Panc1 (cell line): Measurements from ENCODE around the gene NPNT.

Source experiments
- POLR2AphosphoS5 ChIP-seq: IDR thresholded peaks from 2 replicates; pipeline ENCODE4 v1.6.1; 2012; ENCODE audit warnings: mild to moderate bottlenecking, low read depth, low read length, moderate library complexity
- TCF7L2 ChIP-seq: IDR thresholded peaks from 2 replicates; pipeline ENCODE4 v1.6.1; 2011; ENCODE audit warnings: mild to moderate bottlenecking, low read depth, low read length, inconsistent platforms
- TF ChIP-seq, protein P1 (sequence below), 2 experiments: IDR thresholded peaks; 2 replicates each; pipeline ENCODE4 v1.6.1; 2011 to 2012; ENCODE audit warnings: low read depth in 2 of 2, control low read depth in 1 of 2, low read length in 1 of 2, mild to moderate bottlenecking in 1 of 2, moderate library complexity in 1 of 2; ENCODE audit not compliant: insufficient read depth in 1 of 2
- TF ChIP-seq, protein P2 (sequence below): fragments of 450-650 bp; IDR thresholded peaks from 2 replicates; pipeline ENCODE4 v1.5.1; 2017; ENCODE audit warnings: mild to moderate bottlenecking

DNA sequence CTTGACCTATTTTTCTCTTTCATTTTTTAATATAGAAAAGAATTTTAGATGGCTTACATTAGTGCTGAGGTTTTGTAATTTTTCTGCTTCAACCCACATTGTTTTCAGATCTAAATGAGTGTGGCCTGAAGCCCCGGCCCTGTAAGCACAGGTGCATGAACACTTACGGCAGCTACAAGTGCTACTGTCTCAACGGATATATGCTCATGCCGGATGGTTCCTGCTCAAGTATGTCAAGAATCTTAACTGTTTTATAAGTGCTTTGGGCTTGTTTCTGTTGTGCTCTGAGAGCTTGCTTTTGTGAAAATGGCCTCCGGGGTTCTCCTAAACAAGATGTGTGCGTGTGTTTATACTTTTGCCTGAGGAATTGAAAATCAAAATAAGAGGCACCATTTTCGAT, 41.6 kb downstream of the NPNT start:
- TF ChIP-seq, protein P1, sequence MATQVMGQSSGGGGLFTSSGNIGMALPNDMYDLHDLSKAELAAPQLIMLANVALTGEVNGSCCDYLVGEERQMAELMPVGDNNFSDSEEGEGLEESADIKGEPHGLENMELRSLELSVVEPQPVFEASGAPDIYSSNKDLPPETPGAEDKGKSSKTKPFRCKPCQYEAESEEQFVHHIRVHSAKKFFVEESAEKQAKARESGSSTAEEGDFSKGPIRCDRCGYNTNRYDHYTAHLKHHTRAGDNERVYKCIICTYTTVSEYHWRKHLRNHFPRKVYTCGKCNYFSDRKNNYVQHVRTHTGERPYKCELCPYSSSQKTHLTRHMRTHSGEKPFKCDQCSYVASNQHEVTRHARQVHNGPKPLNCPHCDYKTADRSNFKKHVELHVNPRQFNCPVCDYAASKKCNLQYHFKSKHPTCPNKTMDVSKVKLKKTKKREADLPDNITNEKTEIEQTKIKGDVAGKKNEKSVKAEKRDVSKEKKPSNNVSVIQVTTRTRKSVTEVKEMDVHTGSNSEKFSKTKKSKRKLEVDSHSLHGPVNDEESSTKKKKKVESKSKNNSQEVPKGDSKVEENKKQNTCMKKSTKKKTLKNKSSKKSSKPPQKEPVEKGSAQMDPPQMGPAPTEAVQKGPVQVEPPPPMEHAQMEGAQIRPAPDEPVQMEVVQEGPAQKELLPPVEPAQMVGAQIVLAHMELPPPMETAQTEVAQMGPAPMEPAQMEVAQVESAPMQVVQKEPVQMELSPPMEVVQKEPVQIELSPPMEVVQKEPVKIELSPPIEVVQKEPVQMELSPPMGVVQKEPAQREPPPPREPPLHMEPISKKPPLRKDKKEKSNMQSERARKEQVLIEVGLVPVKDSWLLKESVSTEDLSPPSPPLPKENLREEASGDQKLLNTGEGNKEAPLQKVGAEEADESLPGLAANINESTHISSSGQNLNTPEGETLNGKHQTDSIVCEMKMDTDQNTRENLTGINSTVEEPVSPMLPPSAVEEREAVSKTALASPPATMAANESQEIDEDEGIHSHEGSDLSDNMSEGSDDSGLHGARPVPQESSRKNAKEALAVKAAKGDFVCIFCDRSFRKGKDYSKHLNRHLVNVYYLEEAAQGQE (IDR thresholded peaks at IDR 0.05; ENCODE audit: insufficient read depth in 1 of 2, low read depth in 2 of 2, low read length in 1 of 2) = no peak
- TF ChIP-seq, protein P2, sequence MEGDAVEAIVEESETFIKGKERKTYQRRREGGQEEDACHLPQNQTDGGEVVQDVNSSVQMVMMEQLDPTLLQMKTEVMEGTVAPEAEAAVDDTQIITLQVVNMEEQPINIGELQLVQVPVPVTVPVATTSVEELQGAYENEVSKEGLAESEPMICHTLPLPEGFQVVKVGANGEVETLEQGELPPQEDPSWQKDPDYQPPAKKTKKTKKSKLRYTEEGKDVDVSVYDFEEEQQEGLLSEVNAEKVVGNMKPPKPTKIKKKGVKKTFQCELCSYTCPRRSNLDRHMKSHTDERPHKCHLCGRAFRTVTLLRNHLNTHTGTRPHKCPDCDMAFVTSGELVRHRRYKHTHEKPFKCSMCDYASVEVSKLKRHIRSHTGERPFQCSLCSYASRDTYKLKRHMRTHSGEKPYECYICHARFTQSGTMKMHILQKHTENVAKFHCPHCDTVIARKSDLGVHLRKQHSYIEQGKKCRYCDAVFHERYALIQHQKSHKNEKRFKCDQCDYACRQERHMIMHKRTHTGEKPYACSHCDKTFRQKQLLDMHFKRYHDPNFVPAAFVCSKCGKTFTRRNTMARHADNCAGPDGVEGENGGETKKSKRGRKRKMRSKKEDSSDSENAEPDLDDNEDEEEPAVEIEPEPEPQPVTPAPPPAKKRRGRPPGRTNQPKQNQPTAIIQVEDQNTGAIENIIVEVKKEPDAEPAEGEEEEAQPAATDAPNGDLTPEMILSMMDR = no peak
- no peak for TF ChIP-seq POLR2AphosphoS5
- TF ChIP-seq TCF7L2 = no peak
